A549 (cell line): ENCODE data around the gene JARID2. TPM values are rescaled to one million over a fixed set of nuclear protein-coding genes. Genes with fewer than 3 reads are reported as not detected.

Experiments
- ATAC-seq, 2 experiments: fragments of 200-7000 bp in 1 of 2; fragments of >200 bp in 1 of 2; cut with Nextera tagmentation in 1 of 2; cut with Tn5 transposase in 1 of 2; 3 replicates each; pipeline versions ENCODE4 v1.8.0 to v1.9.1; 2018 to 2020; ENCODE audit warnings: mild to moderate bottlenecking in 1 of 2, moderate library complexity in 1 of 2
- CTCF ChIA-PET: fragments of 300-600 bp; sonication (Branson Sonifier 250); formaldehyde crosslinking; extraction: SDS; loops from one replicate; lab custom pipeline; 2021; ENCODE audit warnings: antibody characterized with exemption, inconsistent platforms; lab: Yijun Ruan, JAX
- POLR2A ChIA-PET: fragments of 350-600 bp; formaldehyde crosslinking; extraction: SDS; loops from one replicate; lab custom pipeline; 2021; ENCODE audit warnings: antibody characterized with exemption, inconsistent platforms; lab: Yijun Ruan, JAX
- DNase-seq, 2 experiments: peaks; one replicate each; pipeline versions ENCODE4 v3.0.0 to v3.0.0-alpha.2; 2011 to 2016; ENCODE audit warnings: low read depth in 1 of 2, low spot score in 1 of 2
- FAIRE-seq: peaks from 2 replicates; lab custom pipeline; 2011; peaks lifted over from hg19 to GRCh38; lab: Jason Lieb, UNC
- H3K27ac ChIP-seq, 2 experiments: fragments of >200 bp; sonication (Bioruptor Twin); formaldehyde crosslinking; 3 replicates each; pipeline ENCODE4 v1.5.1; 2016 to 2017
- H3K4me1 ChIP-seq: fragments of >200 bp; sonication (Bioruptor Twin); formaldehyde crosslinking; 3 replicates; pipeline ENCODE4 v1.6.1; 2016
- H3K4me2 ChIP-seq: fragments of >200 bp; sonication (Bioruptor Twin); formaldehyde crosslinking; 3 replicates; pipeline ENCODE4 v1.6.1; 2016
- H3K4me3 ChIP-seq: fragments of >200 bp; sonication (Bioruptor Twin); formaldehyde crosslinking; 3 replicates; pipeline ENCODE4 v1.5.1; 2016
- H3K9me3 ChIP-seq: fragments of >200 bp; sonication (Bioruptor Twin); formaldehyde crosslinking; 3 replicates; pipeline ENCODE4 v1.6.1; 2016
- BHLHE40 ChIP-seq: IDR thresholded peaks from 2 replicates; pipeline ENCODE4 v1.6.1; 2012; ENCODE audit warnings: low read depth, low read length, inconsistent platforms
- CBX2 ChIP-seq: fragments of 200-600 bp; sonication (generic); IDR thresholded peaks from 2 replicates; pipeline ENCODE4 v1.6.1; 2016; ENCODE audit warnings: low read depth, mild to moderate bottlenecking, borderline replicate concordance
- CEBPB ChIP-seq, 2 experiments: fragments of >200 bp in 1 of 2; sonication (Bioruptor Twin) in 1 of 2; formaldehyde crosslinking in 1 of 2; IDR thresholded peaks; 2 replicates each; pipeline ENCODE4 v1.6.1; 2012 to 2016
- CHD4 ChIP-seq: fragments of 200-600 bp; sonication (generic); IDR thresholded peaks from 2 replicates; pipeline ENCODE4 v1.6.1; 2016; ENCODE audit warnings: antibody characterized with exemption, mild to moderate bottlenecking, borderline replicate concordance
- EP300 ChIP-seq, 2 experiments: fragments of >200 bp; sonication (Bioruptor Twin); formaldehyde crosslinking; IDR thresholded peaks; 2 replicates in 1 of 2; 3 replicates in 1 of 2; pipeline ENCODE4 v1.6.1; 2016 to 2017
- FOSL2 ChIP-seq, 2 experiments: fragments of 450-650 bp in 1 of 2; fragments of >200 bp in 1 of 2; sonication (Bioruptor Twin) in 1 of 2; formaldehyde crosslinking; IDR thresholded peaks; 2 replicates each; pipeline versions ENCODE4 v1.5.0 to v1.6.1; 2016 to 2020; ENCODE audit warnings: mild to moderate bottlenecking in 1 of 2, moderate library complexity in 1 of 2
- GATA3 ChIP-seq: IDR thresholded peaks from 2 replicates; pipeline ENCODE4 v1.6.1; 2012; ENCODE audit warnings: borderline replicate concordance
- KDM1A ChIP-seq: fragments of 200-600 bp; sonication (generic); IDR thresholded peaks from 2 replicates; pipeline ENCODE4 v1.6.1; 2016; ENCODE audit warnings: low read depth, mild to moderate bottlenecking
- NFE2L2 ChIP-seq: fragments of 150-350 bp; conservative IDR thresholded peaks from 2 replicates; pipeline ENCODE4 v1.6.1; 2014; ENCODE audit warnings: low read length
- NR3C1 ChIP-seq: fragments of >200 bp; sonication (Bioruptor Twin); formaldehyde crosslinking; IDR thresholded peaks from 3 replicates; pipeline ENCODE4 v1.6.1; 2017
- PHF8 ChIP-seq: fragments of 200-600 bp; sonication (generic); IDR thresholded peaks from 2 replicates; pipeline ENCODE4 v1.6.1; 2016; ENCODE audit warnings: low read depth, mild to moderate bottlenecking, antibody characterized with exemption, moderate library complexity, borderline replicate concordance
- POLR2A ChIP-seq: IDR thresholded peaks from 2 replicates; pipeline ENCODE4 v1.6.1; 2012; ENCODE audit warnings: mild to moderate bottlenecking, low read length
- RAD21 ChIP-seq, 2 experiments: fragments of >200 bp in 1 of 2; sonication (Bioruptor Twin) in 1 of 2; formaldehyde crosslinking in 1 of 2; IDR thresholded peaks in 1 of 2; conservative IDR thresholded peaks in 1 of 2; 2 replicates in 1 of 2; 3 replicates in 1 of 2; pipeline ENCODE4 v1.6.1; 2012 to 2018; ENCODE audit warnings: inconsistent platforms in 1 of 2
- RCOR1 ChIP-seq: fragments of 150-350 bp; IDR thresholded peaks from 2 replicates; pipeline ENCODE4 v1.6.1; 2014; ENCODE audit warnings: antibody characterized with exemption, low read length, low read depth
- RFX5 ChIP-seq: fragments of 450-650 bp; IDR thresholded peaks from 2 replicates; pipeline ENCODE4 v1.7.1; 2014; ENCODE audit warnings: antibody characterized with exemption, mild to moderate bottlenecking, moderate library complexity
- ZNF302 ChIP-seq: fragments of 250-450 bp; sonication (Bioruptor Pico); IDR thresholded peaks from 2 replicates; pipeline ENCODE4 v1.9.0; 2021; ENCODE audit warnings: inconsistent platforms, mild to moderate bottlenecking, moderate library complexity
- WGBS: methylation state at CpG from one replicate; pipeline ENCODE4 v1.1.6; 2017; ENCODE audit errors: missing lambda C conversion rate; 5-methylcytosine and 5-hydroxymethylcytosine counted together
- polyA plus RNA-seq, 4 experiments: library from polyadenylated mRNA; depleted of rRNA in 3 of 4; stranded (reverse); fragments of >200 nt; fragmentation: RNase III in 1 of 4; extraction: RNeasy Plus Mini Kit Qiagen cat#74134 plus additional on column Dnase treatment in 1 of 4; gene quantifications; 2 replicates in 3 of 4; 3 replicates in 1 of 4; pipeline ENCODE4 v1.2.3, GENCODE V29; 2011 to 2017
- TF ChIP-seq, protein P1 (sequence below): IDR thresholded peaks from 2 replicates; pipeline ENCODE4 v1.6.1; 2012; ENCODE audit warnings: low read depth, borderline replicate concordance
- TF ChIP-seq, protein P2 (sequence below): fragments of 200-600 bp; sonication (generic); IDR thresholded peaks from 2 replicates; pipeline ENCODE4 v1.6.1; 2016; ENCODE audit warnings: antibody characterized with exemption, mild to moderate bottlenecking, moderate library complexity
- TF ChIP-seq, protein P3 (sequence below): IDR thresholded peaks from 2 replicates; pipeline ENCODE4 v1.6.1; 2012
- TF ChIP-seq, protein P4 (sequence below): fragments of >200 bp; sonication (Bioruptor Twin); formaldehyde crosslinking; IDR thresholded peaks from 3 replicates; pipeline ENCODE4 v1.5.1; 2016

The JARID2 gene
- polyA plus RNA-seq, 2 of the 4 experiments (the other 2 are of a cell fraction) = 7.8 to 8.3 TPM

DNA sequence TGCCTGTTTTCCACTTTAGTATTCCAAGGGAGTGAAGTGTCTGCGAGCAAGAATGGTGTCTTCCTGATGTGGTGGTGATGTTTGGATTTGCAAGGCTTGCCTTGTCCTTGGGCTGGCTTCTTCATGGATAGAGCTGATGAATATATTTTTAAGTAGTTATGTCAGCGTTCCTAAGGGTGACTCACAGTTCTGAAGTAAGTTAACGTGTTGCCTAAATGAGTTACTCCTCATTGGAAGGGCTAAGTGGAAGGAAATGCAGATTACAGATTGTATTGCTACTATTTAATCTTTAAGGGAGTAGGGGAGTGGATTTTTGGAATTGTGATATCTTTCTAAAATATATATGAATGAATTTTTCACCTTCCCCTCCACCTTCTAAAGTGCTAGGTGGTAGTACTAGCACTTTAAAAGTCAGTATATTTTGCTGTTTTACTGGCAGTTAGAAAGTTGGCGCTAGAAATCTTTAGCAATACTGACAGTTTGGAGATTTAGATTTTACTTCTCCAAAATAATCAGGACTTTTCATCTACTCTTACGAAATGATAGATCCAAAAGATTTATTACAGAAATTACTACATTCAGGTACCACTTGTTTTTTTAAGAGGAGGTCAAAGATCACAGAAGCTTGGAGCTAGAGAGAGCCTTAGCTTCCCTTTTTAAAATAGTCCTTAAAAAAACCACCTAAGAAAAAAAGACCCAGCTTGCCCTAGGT, 197.4 kb downstream of the JARID2 start:
- Histone ChIP-seq H3K4me2 (peak overlapping the region; percentile 15; the same call in 1 of the 3 replicates), H3K27ac (no peak overlapping the region), H3K4me1 (peaks cover 22% of the 10 kb centered on the region; the same call in 2 of the 3 replicates), H3K9me3 (no peaks in the 10 kb centered on the region), H3K4me3 (no peak overlapping the region)
- DNase-seq = peak in 1 of 2 experiments; percentile 22
- ChIA-PET POLR2A (no interaction called here), CTCF (interaction anchor here (1.0 kb wide), 1 partner anchor 11 kb away, joined by 3 read pairs; no protein-coding TSS in a partner anchor)
- ATAC-seq = peak in 1 of 2 experiments; percentile 43; a peak in 3 of 6 replicates
- 58% methylated on average over 5 of the region's 5 CpGs for WGBS
- FAIRE-seq = no peak
- no peak for TF ChIP-seq POLR2A
- TF ChIP-seq RCOR1 = no peak
- TF ChIP-seq FOSL2 (IDR thresholded peaks at IDR 0.05) = no peak
- TF ChIP-seq FOSL2 (CRISPR knock-in tag; IDR thresholded peaks at IDR 0.05) = peak; percentile 32; the same call in 1 of the 2 replicates

DNA sequence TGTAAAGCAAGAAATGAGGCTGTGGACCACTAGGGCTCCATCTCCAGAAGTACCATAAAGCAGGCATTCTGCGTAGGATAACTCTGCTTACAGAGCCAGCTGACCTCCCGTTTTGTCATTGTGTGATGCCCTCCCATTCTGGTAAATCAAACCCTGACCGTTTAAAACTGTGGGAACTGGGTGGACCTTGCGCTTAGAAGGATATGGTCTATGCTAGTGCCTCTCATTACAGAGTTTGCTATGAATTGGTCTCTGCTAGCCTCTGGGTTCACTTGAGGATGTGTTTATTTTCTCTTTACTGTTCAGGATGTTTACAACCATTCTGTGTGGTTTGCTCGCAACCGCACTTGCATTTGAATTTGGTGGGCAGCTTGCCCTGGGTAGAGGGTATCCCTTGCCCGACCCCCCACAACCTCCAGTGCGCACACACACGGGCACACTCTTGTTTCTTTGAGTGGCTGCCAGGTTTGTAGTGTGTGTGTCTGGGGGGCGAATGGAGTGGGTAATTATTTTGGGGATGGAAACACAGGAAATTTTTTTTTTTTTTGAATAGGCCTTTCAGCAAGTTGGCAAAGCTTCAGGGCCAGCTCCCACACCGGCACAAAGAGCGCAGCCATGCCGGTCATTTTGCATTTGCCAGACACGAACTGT, 198.3 kb downstream of the JARID2 start:
- Histone ChIP-seq H3K4me3 (no peak overlapping the region), H3K9me3 (no peaks in the 10 kb centered on the region), H3K4me1 (peaks cover 22% of the 10 kb centered on the region; the same call in 2 of the 3 replicates), H3K4me2 (no peak overlapping the region), H3K27ac (no peak overlapping the region)
- POLR2A ChIA-PET = no interaction called here
- no peak for FAIRE-seq
- ATAC-seq = no peak
- no peak for DNase-seq
- 85% methylated on average over 14 of the region's 14 CpGs for WGBS
- CTCF ChIA-PET = interaction anchor here (0.9 to 1.0 kb wide), 2 partner anchors 12 to 1252 kb away, joined by 3 read pairs; no protein-coding TSS in a partner anchor
- no peak for TF ChIP-seq RFX5
- no peak for TF ChIP-seq CHD4
- TF ChIP-seq NR3C1 = no peak
- TF ChIP-seq, protein P1, sequence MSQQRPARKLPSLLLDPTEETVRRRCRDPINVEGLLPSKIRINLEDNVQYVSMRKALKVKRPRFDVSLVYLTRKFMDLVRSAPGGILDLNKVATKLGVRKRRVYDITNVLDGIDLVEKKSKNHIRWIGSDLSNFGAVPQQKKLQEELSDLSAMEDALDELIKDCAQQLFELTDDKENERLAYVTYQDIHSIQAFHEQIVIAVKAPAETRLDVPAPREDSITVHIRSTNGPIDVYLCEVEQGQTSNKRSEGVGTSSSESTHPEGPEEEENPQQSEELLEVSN = no peak
- TF ChIP-seq GATA3 = no peak
- no peak for TF ChIP-seq CEBPB (IDR thresholded peaks at IDR 0.05)
- no peak for TF ChIP-seq BHLHE40
- TF ChIP-seq ZNF302 (CRISPR knock-in tag) = no peak

DNA sequence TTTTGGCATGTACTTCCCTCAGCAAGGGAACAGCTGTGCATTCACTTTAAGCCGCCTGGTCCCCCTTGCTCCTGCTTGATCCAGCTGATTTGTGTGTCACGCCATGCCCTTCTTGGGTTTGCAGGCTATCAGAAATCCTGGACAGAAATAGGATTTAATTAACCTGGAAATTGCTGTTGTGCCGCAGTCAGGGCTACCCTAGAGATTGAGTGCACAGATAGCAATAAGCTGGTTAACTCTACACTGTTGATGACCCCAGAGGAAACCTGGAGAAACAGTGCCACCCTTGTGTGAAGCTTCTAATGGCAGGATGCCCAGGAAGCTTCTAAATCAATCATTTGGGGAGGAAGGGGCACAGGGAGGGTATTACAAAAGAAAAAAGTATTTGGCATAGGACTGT, 199.0 kb downstream of the JARID2 start:
- ChIA-PET CTCF (interaction anchor here (0.8 to 1.0 kb wide), 3 partner anchors 22 to 1316 kb away, joined by 3 to 4 read pairs (median 3); no protein-coding TSS in a partner anchor), POLR2A (no interaction called here)
- no peak for FAIRE-seq
- TF ChIP-seq NFE2L2 = no peak
- TF ChIP-seq EP300 (IDR thresholded peaks at IDR 0.05) = no peak
- TF ChIP-seq, protein P2, sequence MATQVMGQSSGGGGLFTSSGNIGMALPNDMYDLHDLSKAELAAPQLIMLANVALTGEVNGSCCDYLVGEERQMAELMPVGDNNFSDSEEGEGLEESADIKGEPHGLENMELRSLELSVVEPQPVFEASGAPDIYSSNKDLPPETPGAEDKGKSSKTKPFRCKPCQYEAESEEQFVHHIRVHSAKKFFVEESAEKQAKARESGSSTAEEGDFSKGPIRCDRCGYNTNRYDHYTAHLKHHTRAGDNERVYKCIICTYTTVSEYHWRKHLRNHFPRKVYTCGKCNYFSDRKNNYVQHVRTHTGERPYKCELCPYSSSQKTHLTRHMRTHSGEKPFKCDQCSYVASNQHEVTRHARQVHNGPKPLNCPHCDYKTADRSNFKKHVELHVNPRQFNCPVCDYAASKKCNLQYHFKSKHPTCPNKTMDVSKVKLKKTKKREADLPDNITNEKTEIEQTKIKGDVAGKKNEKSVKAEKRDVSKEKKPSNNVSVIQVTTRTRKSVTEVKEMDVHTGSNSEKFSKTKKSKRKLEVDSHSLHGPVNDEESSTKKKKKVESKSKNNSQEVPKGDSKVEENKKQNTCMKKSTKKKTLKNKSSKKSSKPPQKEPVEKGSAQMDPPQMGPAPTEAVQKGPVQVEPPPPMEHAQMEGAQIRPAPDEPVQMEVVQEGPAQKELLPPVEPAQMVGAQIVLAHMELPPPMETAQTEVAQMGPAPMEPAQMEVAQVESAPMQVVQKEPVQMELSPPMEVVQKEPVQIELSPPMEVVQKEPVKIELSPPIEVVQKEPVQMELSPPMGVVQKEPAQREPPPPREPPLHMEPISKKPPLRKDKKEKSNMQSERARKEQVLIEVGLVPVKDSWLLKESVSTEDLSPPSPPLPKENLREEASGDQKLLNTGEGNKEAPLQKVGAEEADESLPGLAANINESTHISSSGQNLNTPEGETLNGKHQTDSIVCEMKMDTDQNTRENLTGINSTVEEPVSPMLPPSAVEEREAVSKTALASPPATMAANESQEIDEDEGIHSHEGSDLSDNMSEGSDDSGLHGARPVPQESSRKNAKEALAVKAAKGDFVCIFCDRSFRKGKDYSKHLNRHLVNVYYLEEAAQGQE = no peak
- no peak for TF ChIP-seq PHF8
- TF ChIP-seq CBX2 = no peak
- TF ChIP-seq KDM1A = no peak
- TF ChIP-seq, protein P3, sequence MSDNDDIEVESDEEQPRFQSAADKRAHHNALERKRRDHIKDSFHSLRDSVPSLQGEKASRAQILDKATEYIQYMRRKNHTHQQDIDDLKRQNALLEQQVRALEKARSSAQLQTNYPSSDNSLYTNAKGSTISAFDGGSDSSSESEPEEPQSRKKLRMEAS = no peak
- TF ChIP-seq RAD21 (conservative IDR thresholded peaks at IDR 0.05 in 1 of 2, IDR thresholded peaks at IDR 0.05 in 1 of 2) = peak in 1 of 2 experiments; percentile 25; a peak in 1 of 5 replicates
- TF ChIP-seq, protein P4, sequence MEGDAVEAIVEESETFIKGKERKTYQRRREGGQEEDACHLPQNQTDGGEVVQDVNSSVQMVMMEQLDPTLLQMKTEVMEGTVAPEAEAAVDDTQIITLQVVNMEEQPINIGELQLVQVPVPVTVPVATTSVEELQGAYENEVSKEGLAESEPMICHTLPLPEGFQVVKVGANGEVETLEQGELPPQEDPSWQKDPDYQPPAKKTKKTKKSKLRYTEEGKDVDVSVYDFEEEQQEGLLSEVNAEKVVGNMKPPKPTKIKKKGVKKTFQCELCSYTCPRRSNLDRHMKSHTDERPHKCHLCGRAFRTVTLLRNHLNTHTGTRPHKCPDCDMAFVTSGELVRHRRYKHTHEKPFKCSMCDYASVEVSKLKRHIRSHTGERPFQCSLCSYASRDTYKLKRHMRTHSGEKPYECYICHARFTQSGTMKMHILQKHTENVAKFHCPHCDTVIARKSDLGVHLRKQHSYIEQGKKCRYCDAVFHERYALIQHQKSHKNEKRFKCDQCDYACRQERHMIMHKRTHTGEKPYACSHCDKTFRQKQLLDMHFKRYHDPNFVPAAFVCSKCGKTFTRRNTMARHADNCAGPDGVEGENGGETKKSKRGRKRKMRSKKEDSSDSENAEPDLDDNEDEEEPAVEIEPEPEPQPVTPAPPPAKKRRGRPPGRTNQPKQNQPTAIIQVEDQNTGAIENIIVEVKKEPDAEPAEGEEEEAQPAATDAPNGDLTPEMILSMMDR = peak; percentile 6; the same call in 1 of the 3 replicates
- H3K4me2 ChIP-seq = no peak overlapping the region
- H3K27ac ChIP-seq = no peak overlapping the region
- H3K4me1 ChIP-seq = peaks cover 22% of the 10 kb centered on the region; the same call in 2 of the 3 replicates
- DNase-seq = no peak
- no peaks in the 10 kb centered on the region for H3K9me3 ChIP-seq
- peak in 1 of 2 experiments; percentile 44; a peak in 1 of 6 replicates for ATAC-seq
- H3K4me3 ChIP-seq = no peak overlapping the region
- WGBS = 87% methylated on average over 3 of the region's 3 CpGs
